GM12878 (cell line): ENCODE measurements around the gene ZNF79. TPM values are rescaled to one million over a fixed set of nuclear protein-coding genes. Genes with fewer than 3 reads are reported as not detected.

ENCODE experiments used
- ATAC-seq: fragments of 200-7000 bp; cut with Tn5 transposase; 3 replicates; pipeline ENCODE4 v1.9.1; 2020; ENCODE audit warnings: mild to moderate bottlenecking, moderate library complexity
- BruUV-seq: library from RNA; stranded (reverse); fragments of 400-500 nt; replicated peaks from 2 replicates; lab custom pipeline; 2021; lab: Mats Ljungman, UMichigan
- CTCF ChIA-PET: fragments of 300-600 bp; sonication (Branson Sonifier 250); formaldehyde crosslinking; extraction: SDS; loops from one replicate; lab custom pipeline; 2021; ENCODE audit warnings: inconsistent platforms; lab: Yijun Ruan, JAX
- POLR2A ChIA-PET: fragments of 350-600 bp; formaldehyde crosslinking; extraction: SDS; loops from one replicate; lab custom pipeline; 2021; ENCODE audit warnings: inconsistent platforms; lab: Charles Lee
- RAD21 ChIA-PET: fragments of 300-600 bp; sonication (Branson Sonifier 250); formaldehyde crosslinking; loops from one replicate; lab custom pipeline; 2023; ENCODE audit warnings: antibody characterized with exemption; ENCODE audit not compliant: unreplicated experiment; lab: Charles Lee
- SMC1A ChIA-PET: fragments of 300-600 bp; sonication (Branson Sonifier 250); formaldehyde crosslinking; loops from one replicate; lab custom pipeline; 2023; ENCODE audit not compliant: unreplicated experiment, uncharacterized antibody; lab: Charles Lee
- DNase-seq: peaks from one replicate; pipeline ENCODE4 v3.0.0-alpha.2; 2011; ENCODE audit warnings: low read depth, low spot score
- FAIRE-seq: peaks from 3 replicates; lab custom pipeline; 2011; peaks lifted over from hg19 to GRCh38; lab: Jason Lieb, UNC
- H2AFZ ChIP-seq: 2 replicates; pipeline ENCODE4 v1.6.0; 2011; ENCODE audit warnings: low read depth, low read length, control low read depth; ENCODE audit not compliant: control insufficient read depth
- H3K27ac ChIP-seq: 2 replicates; pipeline ENCODE4 v1.5.1; 2011; ENCODE audit warnings: control low read depth; ENCODE audit not compliant: control insufficient read depth, insufficient read depth
- H3K27me3 ChIP-seq, 2 experiments: replicated peaks in 1 of 2; 2 replicates each; pipeline versions ENCODE4 v1.6.0 to v1.6.1; 2011; ENCODE audit warnings: low read length in 1 of 2; ENCODE audit not compliant: control insufficient read depth in 2 of 2, insufficient read depth in 2 of 2
- H3K36me3 ChIP-seq, 2 experiments: 2 replicates each; pipeline ENCODE4 v1.5.1; 2011; ENCODE audit warnings: low read length in 1 of 2; ENCODE audit not compliant: control insufficient read depth in 2 of 2, insufficient read depth in 2 of 2
- H3K4me1 ChIP-seq: 2 replicates; pipeline ENCODE4 v1.6.1; 2011; ENCODE audit warnings: mild to moderate bottlenecking, low read length, moderate library complexity, mixed read lengths; ENCODE audit not compliant: control insufficient read depth, insufficient read depth
- H3K4me2 ChIP-seq: 2 replicates; pipeline ENCODE4 v1.6.0; 2011; ENCODE audit warnings: control low read depth; ENCODE audit not compliant: control insufficient read depth, insufficient read depth
- H3K4me3 ChIP-seq: fragments of 200-600 bp; sonication (generic); 2 replicates; pipeline ENCODE4 v1.5.1; 2016
- H3K79me2 ChIP-seq: 2 replicates; pipeline ENCODE4 v1.6.0; 2011; ENCODE audit warnings: low read length; ENCODE audit not compliant: control insufficient read depth, insufficient read depth
- H3K9ac ChIP-seq: 2 replicates; pipeline ENCODE4 v1.8.0; 2011; ENCODE audit warnings: low read length, control low read depth, mixed read lengths; ENCODE audit not compliant: control insufficient read depth, insufficient read depth
- H3K9me3 ChIP-seq: replicated peaks from 3 replicates; pipeline ENCODE4 v1.5.1; 2011; ENCODE audit warnings: mild to moderate bottlenecking, low read length; ENCODE audit not compliant: control insufficient read depth, insufficient read depth
- H4K20me1 ChIP-seq: 2 replicates; pipeline ENCODE4 v1.6.0; 2011; ENCODE audit not compliant: control insufficient read depth, insufficient read depth
- E2F8 ChIP-seq: fragments of 450-650 bp; IDR thresholded peaks from 2 replicates; pipeline ENCODE4 v1.6.1; 2018; ENCODE audit warnings: mild to moderate bottlenecking, low read depth, moderate library complexity; ENCODE audit not compliant: partially characterized antibody
- EGR1 ChIP-seq, 2 experiments: IDR thresholded peaks; 1 replicate in 1 of 2; 2 replicates in 1 of 2; pipeline ENCODE4 v1.6.1; 2011 to 2012; ENCODE audit warnings: low read depth in 2 of 2, low read length in 2 of 2, borderline replicate concordance in 1 of 2, mild to moderate bottlenecking in 1 of 2, moderate library complexity in 1 of 2
- IKZF1 ChIP-seq: fragments of 450-650 bp; conservative IDR thresholded peaks from 2 replicates; pipeline ENCODE4 v1.6.1; 2017; ENCODE audit warnings: antibody characterized with exemption, mild to moderate bottlenecking
- MEF2B ChIP-seq: fragments of 450-650 bp; IDR thresholded peaks from 2 replicates; pipeline ENCODE4 v1.6.1; 2018; ENCODE audit warnings: mild to moderate bottlenecking, moderate library complexity; ENCODE audit not compliant: partially characterized antibody, poor library complexity, severe bottlenecking
- NFIC ChIP-seq: IDR thresholded peaks from 2 replicates; pipeline ENCODE4 v1.6.1; 2012; ENCODE audit warnings: low read depth, mild to moderate bottlenecking, inconsistent platforms, low read length, moderate library complexity
- NFXL1 ChIP-seq: fragments of 450-650 bp; IDR thresholded peaks from 2 replicates; pipeline ENCODE4 v1.6.1; 2017; ENCODE audit warnings: antibody characterized with exemption, mild to moderate bottlenecking, borderline replicate concordance
- PML ChIP-seq: IDR thresholded peaks from 2 replicates; pipeline ENCODE4 v1.6.1; 2012; ENCODE audit warnings: low read length, inconsistent platforms
- TCF7 ChIP-seq: IDR thresholded peaks from 2 replicates; pipeline ENCODE4 v1.6.1; 2014; ENCODE audit warnings: antibody characterized with exemption, borderline replicate concordance
- ZBTB4 ChIP-seq: fragments of 450-650 bp; formaldehyde crosslinking; IDR thresholded peaks from 2 replicates; pipeline ENCODE4 v1.4.0; 2022; ENCODE audit warnings: mild to moderate bottlenecking, moderate library complexity
- ZNF622 ChIP-seq: fragments of 450-650 bp; IDR thresholded peaks from 2 replicates; pipeline ENCODE4 v1.6.1; 2017; ENCODE audit warnings: mild to moderate bottlenecking, inconsistent platforms
- whole genome bisulfite sequencing: methylation state at CpG from one replicate; pipeline ENCODE4 v1.1.6; 2016; ENCODE audit warnings: low lambda C conversion rate; ENCODE audit not compliant: insufficient replicate concordance, insufficient coverage; ENCODE audit errors: missing lambda C conversion rate; 5-methylcytosine and 5-hydroxymethylcytosine counted together
- in situ Hi-C: fragments of 300-500 bp; cut with MboI; formaldehyde crosslinking; loops from 9 replicates; pipeline ENCODE4 v1.14.3; 2018; ENCODE audit warnings: mixed read lengths
- intact Hi-C: fragments of 100-400 bp; cut with micrococcal nuclease; formaldehyde crosslinking; loops from one replicate; pipeline ENCODE4 v1.14.2; 2022; ENCODE audit not compliant: unreplicated experiment
- polyA plus RNA-seq, 11 experiments: library from polyadenylated mRNA; depleted of rRNA in 4 of 11; unstranded in 6 of 11; stranded (reverse) in 5 of 11; fragments of >200 nt; fragmentation: Nextera tagmentation in 4 of 11; fragmentation: Illumina TruSeq in 1 of 11; extraction: Ambion mirVana in 4 of 11; extraction: Trizol in 1 of 11; gene quantifications; 1 replicate in 1 of 11; 2 replicates in 10 of 11; pipeline versions ENCODE4 v1.2.1 to v1.2.3, GENCODE V29; 2011 to 2016; ENCODE audit warnings: inconsistent platforms in 2 of 11, missing spikeins in 2 of 11, low read depth in 1 of 11
- total RNA-seq, 4 experiments: library from RNA; depleted of rRNA in 3 of 4; stranded (reverse); fragments of >200 nt in 3 of 4; fragmentation: Illumina TruSeq in 1 of 4; extraction: Trizol in 1 of 4; gene quantifications; 2 replicates each; pipeline versions ENCODE4 v1.2.1 to v1.2.3, GENCODE V29; 2013 to 2021

Gene ZNF79
- total and polyA plus RNA-seq, 10 of the 15 experiments (the other 5 are each of a cell fraction or from before 2014, with no cell fraction given): 1.8 to 14.1 (median 11.7) TPM

GRCh38 chr9:127450830-127451607, 26.8 kb downstream of the ZNF79 start, which contains the start of the genes LRSAM1 and RPL12 (continued):
- 0 out of 3 replicates have a peak, but pooled peaks of 1 of the 2 experiments have one; percentile 34 for TF ChIP-seq EGR1 (IDR thresholded peaks at IDR 0.05; ENCODE audit: borderline replicate concordance in 1 of 2, low read depth in 2 of 2, low read length in 2 of 2)
- TF ChIP-seq NFXL1: no peak
- TF ChIP-seq ZNF622: no peak

GRCh38 chr9:127451608-127451857, 27.4 kb downstream of the ZNF79 start:
- SMC1A ChIA-PET: interaction anchor here (0.9 to 1.6 kb wide), 3 partner anchors 27 to 55 kb away, joined by 4 to 7 read pairs (median 4); partner anchors contain the start of genes SLC2A8 and ZNF79
- intact Hi-C loops: loop anchor here (10.0 kb wide), 1 partner anchor 237 kb away; no protein-coding TSS in a partner anchor
- DNase-seq (no peak), ATAC-seq (no peak), FAIRE-seq (no peak)
- Histone ChIP-seq H4K20me1 (peaks cover 11% of the 10 kb centered on the region), H3K36me3 (peaks cover 9 to 35% of the 10 kb centered on the region in 2 experiments), H3K9me3 (no peaks in the 10 kb centered on the region), H3K4me3 (peak overlapping the region; percentile 91), H3K27me3 (no peaks in the 10 kb centered on the region), H3K9ac (peak overlapping the region; percentile 95), H3K79me2 (peaks cover 49% of the 10 kb centered on the region), H3K4me2 (peak overlapping the region; percentile 39), H3K27ac (peak overlapping the region; percentile 94), H3K4me1 (peaks cover 6% of the 10 kb centered on the region; the same call in 1 of the 2 replicates), H2AFZ (peak overlapping the region; percentile 92)
- RAD21 ChIA-PET: interaction anchor here (1.6 to 2.2 kb wide), 2 partner anchors 52 to 55 kb away, joined by 3 to 9 read pairs; partner anchors contain the start of gene SLC2A8
- in situ Hi-C loops: no loop called here
- POLR2A ChIA-PET: interaction anchor here (3.1 to 3.7 kb wide), 2 partner anchors 28 to 55 kb away, joined by 18 to 26 read pairs; partner anchors contain the start of genes SLC2A8 and ZNF79
- TSS peak; percentile 71 for BruUV-seq
- CTCF ChIA-PET: interaction anchor here (1.0 to 2.2 kb wide), 4 partner anchors 11 to 511 kb away, joined by 3 to 7 read pairs (median 4); partner anchors contain the start of gene ZNF79
- TF ChIP-seq IKZF1 (peak; percentile 5; the same call in 1 of the 2 replicates), PML (no peak), ZBTB4 (CRISPR knock-in tag) (no peak), E2F8 (no peak), MEF2B (no peak), TCF7 (no peak), NFIC (no peak), NFXL1 (no peak)
- WGBS: 1% methylated on average over 14 of the region's 14 CpGs
